ENCODE measurements around the gene GNB1L. TPM values are rescaled to one million over a fixed set of nuclear protein-coding genes. Genes with fewer than 3 reads are reported as not detected.

The GNB1L gene
- total and polyA plus RNA-seq, 9 of the 15 experiments (the other 6 are each of a cell fraction or from before 2014, with no cell fraction given) = 0.56 to 50.5 (median 10.2) TPM

- TF ChIP-seq NR2C2 (CRISPR knock-in tag; IDR thresholded peaks at IDR 0.05) = no peak
- no peak for TF ChIP-seq NR2C2 (tag; IDR thresholded peaks at IDR 0.05)
- no peak for TF ChIP-seq PATZ1 (CRISPR knock-in tag; IDR thresholded peaks at IDR 0.05; ENCODE audit: borderline replicate concordance)
- TF ChIP-seq SPI1 (IDR thresholded peaks at IDR 0.05; ENCODE audit: borderline replicate concordance, low read depth, low read length) = no peak
These were observed 2.7 kb upstream of the GNB1L start (continued) for GRCh38 chr22:19857382-19857781.

- Histone ChIP-seq H3K9me1 (ENCODE audit: control insufficient read depth, insufficient read depth, low read length) (peaks cover 17% of the 10 kb centered on the region), H4K20me1 (replicated peaks; ENCODE audit: control insufficient read depth, insufficient read depth, low read length) (peaks cover 32% of the 10 kb centered on the region; the same call in 1 of the 2 replicates), H3K27me3 (ENCODE audit: control insufficient read depth in 2 of 2, insufficient read depth in 2 of 2, low read length in 2 of 2) (no peaks in the 10 kb centered on the region), H3K4me3 (peak overlapping the region; percentile 62), H3K9me3 (replicated peaks; ENCODE audit: control insufficient read depth, insufficient read depth, low read depth, low read length) (no peaks in the 10 kb centered on the region), H2AFZ (ENCODE audit: low read depth, low read length) (peak overlapping the region; percentile 94), H3K27ac (ENCODE audit: extremely low read depth, low read depth, low read length) (peak overlapping the region; percentile 84), H3K4me1 (replicated peaks in 1 of 2; ENCODE audit: control insufficient read depth in 2 of 2, insufficient read depth in 2 of 2, low read length in 2 of 2) (peaks cover 23 to 55% of the 10 kb centered on the region in 2 experiments), H3K9ac (ENCODE audit: insufficient read depth in 1 of 2, low read depth in 2 of 2, low read length in 2 of 2) (peak overlapping the region; percentile 86 to 99), H3K4me2 (ENCODE audit: insufficient read depth, low read length) (peak overlapping the region; percentile 94), H3K79me2 (ENCODE audit: control insufficient read depth, insufficient read depth, low read length) (peaks cover 60% of the 10 kb centered on the region), H3K36me3 (ENCODE audit: control insufficient read depth, insufficient read depth, low read length) (peaks cover 26% of the 10 kb centered on the region)
- 4% methylated on average over 24 of the region's 24 CpGs for WGBS (ENCODE audit: insufficient coverage, low coverage, missing lambda C conversion rate)
- FAIRE-seq = peak; percentile 84
- in situ Hi-C loops (cut with MboI) (no loop called here), intact Hi-C loops (cut with micrococcal nuclease) (loop anchor here (2.0 to 10.0 kb wide), 4 partner anchors 125 to 261 kb away; partner anchors contain the start of genes GP1BB, RANBP1, TANGO2 and TRMT2A)
- CTCF ChIA-PET (ENCODE audit: low intra/inter-chr PET ratio) = interaction anchor here (0.6 to 1.1 kb wide), 3 partner anchors 12 to 98 kb away, joined by 3 read pairs; no protein-coding TSS in a partner anchor
- peak; percentile 94 to 98 (median 95) for DNase-seq (ENCODE audit: extremely low read depth in 1 of 4, low spot score in 3 of 4)
- ATAC-seq = peak; percentile 44
- BruUV-seq (replicated peaks) = no TSS peak
- POLR2A ChIA-PET = interaction anchor here (0.6 to 3.9 kb wide), 41 partner anchors 9 to 767 kb away, joined by 3 to 60 read pairs (median 4); partner anchors contain the start of gene GP1BB
- peak; percentile 96 for TF ChIP-seq MAFK (IDR thresholded peaks at IDR 0.05; ENCODE audit: low read length)
- 0 out of 2 replicates have a peak, but pooled peaks have one; percentile 25 for TF ChIP-seq ZNF785 (CRISPR knock-in tag; IDR thresholded peaks at IDR 0.05)
- no peak for TF ChIP-seq MNT (conservative IDR thresholded peaks at IDR 0.05)
- peak; percentile 12; the same call in 1 of the 2 replicates for TF ChIP-seq THRB (CRISPR knock-in tag; conservative IDR thresholded peaks at IDR 0.05)
- TF ChIP-seq ZNF253 (CRISPR knock-in tag; conservative IDR thresholded peaks at IDR 0.05) = no peak
- TF ChIP-seq ARID3B (CRISPR knock-in tag; IDR thresholded peaks at IDR 0.05; ENCODE audit: borderline replicate concordance) = peak; percentile 91; the same call in 1 of the 2 replicates
These were observed 1.1 kb upstream of the GNB1L start for GRCh38 chr22:19855504-19856409.
